SK-MEL-5 (cell line): ENCODE measurements around the gene TRMT2A. TPM values are rescaled to one million over a fixed set of nuclear protein-coding genes. Genes with fewer than 3 reads are reported as not detected.

Experiments
- DNase-seq: peaks from one replicate; pipeline ENCODE4 v3.0.0-alpha.2; 2016; ENCODE audit warnings: low read depth, low spot score
- in situ Hi-C: cut with HindIII; loops from 2 replicates; pipeline ENCODE4 v1.10.0; 2016; ENCODE audit warnings: low sequenced_read_pairs, high pct_unique_total_duplicates, low pct_unique_long_range_greater_than_20kb
- total RNA-seq: library from RNA; depleted of rRNA; stranded (reverse); fragments of >200 nt; shearing (Covaris generic); gene quantifications from 2 replicates; pipeline ENCODE4 v1.2.3, GENCODE V29; 2014

Gene TRMT2A
- total RNA-seq, 1 experiment from 2014 or later: 67.3 TPM

DNA sequence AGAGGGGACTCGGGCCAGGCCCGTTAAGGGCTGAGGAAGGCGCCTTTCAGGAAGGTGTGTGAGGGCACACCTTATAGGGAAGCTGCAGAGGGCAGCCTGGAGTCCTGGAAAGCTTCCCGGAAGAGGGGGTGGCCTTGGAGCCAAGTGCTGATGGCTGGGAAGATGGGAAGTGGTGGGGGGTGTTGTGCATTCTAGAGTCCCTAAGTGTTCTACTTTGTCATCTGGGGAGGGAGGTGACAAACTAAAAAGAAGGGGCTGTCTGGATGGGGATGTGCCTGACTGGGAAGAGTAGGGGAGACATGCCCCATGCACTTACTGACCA is 21.4 kb upstream of the TRMT2A start:
- in situ Hi-C loops: no loop called here
- DNase-seq: no peak

GRCh38 chr22:20137671-20138416 is 20.8 kb upstream of the TRMT2A start:
- DNase-seq: no peak
- in situ Hi-C loops: no loop called here

DNA sequence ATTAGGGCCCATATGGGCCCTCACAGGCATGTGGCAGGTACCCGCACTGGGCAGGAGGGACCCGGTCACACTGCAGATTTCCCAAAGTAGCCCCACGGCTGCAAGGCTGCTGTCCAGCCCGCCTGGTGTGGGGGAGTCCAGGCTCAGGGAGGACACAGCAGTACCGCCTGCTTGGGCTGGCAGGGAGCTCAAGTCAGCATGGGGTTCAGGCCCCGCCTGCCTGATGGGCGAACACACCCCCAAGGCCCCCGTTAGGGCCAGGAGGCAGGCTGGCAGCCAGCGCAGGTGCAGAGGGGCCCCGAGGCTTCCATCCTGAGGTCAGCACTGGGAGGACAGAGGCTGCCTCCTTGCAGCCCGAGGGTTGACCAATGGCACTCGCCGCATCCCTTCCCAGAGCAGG is 20.1 kb upstream of the TRMT2A start:
- DNase-seq: no peak
- in situ Hi-C loops: no loop called here

- in situ Hi-C loops: no loop called here
- DNase-seq: no peak
Measured at GRCh38 chr22:20136603-20136873, 19.5 kb upstream of the TRMT2A start.

GRCh38 chr22:20135806-20136602 is 19.0 kb upstream of the TRMT2A start:
- in situ Hi-C loops: no loop called here
- no peak for DNase-seq

DNA sequence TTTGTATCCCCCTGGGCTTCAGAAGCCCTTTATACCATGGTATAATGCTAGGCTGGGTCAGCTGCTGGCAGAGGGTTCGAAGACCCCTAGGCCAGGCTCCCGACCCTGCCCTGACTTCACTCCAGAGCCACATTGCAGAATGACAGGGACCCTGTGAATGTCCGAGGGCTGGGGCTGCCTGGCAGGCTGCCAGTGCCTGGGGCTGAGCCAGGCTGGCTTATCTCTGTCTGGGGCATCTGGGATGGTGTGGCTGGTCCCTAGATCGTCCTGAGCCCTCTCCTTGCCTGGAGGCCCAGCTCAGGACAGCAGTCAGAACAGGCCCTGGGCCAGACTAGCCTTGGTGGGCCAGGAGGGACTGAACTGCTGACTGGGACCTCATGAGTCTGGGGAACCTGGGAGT is 18.2 kb upstream of the TRMT2A start:
- no peak for DNase-seq
- in situ Hi-C loops: no loop called here

DNA sequence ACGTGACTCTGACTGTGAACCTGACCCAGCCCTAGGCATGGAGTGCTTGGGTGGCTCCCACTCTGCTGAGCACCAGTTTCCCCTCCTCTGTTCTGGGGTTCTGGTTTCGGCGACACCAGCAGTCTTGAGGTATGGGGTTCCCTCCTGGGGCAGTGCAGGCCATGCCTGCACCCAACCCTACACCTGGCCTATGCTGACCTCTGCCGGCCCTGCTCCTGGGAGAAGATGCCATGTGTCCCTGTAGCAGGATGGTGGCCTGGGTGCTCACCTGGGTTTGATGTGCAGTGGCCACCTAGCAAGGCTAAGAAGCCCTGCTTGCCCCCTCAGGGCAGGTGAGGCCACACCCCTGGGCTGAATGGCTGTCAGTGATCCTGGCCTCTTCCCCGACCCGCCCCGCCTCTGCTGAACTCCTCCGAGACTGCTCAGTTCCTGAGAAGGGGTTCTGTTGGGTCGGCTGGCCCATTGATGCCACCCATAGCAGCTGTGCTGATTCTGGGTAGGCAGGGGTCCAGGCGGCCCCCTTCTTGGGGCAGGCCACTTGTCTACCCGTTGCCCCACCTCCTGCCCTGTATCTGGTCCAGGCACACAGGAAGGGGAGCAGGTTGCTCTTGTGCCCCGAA is 17.0 kb upstream of the TRMT2A start:
- in situ Hi-C loops: no loop called here
- no peak for DNase-seq

DNA sequence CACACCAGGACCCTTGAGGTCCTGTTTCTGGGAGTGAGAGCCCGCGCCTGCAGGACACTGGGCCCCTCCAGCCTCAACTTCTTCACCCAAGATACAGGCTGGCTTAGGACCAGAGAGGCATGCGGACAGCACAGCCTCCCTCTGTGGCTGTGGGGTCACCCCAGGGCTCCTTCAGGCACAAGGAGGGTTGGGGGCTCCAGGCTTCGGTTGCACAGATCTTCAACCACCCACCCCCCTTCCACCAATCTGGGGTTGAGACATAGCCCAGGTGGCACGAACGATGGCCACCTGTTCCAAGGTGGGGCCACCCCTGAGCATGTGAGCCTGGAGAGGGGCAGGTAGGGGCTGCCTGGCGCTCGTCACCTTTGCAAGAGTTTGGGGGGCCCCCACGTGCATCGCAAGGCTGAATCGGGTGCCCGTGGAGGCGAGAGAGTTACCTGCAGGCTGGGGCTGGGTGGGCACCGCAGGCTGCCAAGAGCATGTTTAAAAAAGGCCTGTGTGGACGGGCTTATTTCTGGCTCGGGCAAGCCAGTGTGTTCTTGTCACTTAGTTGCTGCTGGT is 15.7 kb upstream of the TRMT2A start:
- DNase-seq: no peak
- in situ Hi-C loops: no loop called here

GRCh38 chr22:20131859-20132685 is 15.0 kb upstream of the TRMT2A start:
- no peak for DNase-seq
- in situ Hi-C loops: no loop called here

DNA sequence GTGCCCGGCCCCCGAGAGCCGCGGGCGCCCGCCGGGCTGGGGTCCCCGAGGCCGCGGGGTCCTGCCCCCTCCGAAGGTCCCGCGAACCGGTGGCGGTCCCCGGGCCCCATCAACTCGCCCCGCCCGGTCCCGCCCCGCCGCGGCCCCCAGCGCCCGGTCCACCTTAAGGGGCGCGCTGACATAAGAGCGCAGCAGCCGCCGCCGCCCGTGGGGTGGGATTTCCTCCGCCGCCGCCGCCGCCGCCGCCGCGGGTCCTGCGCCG is 14.5 kb upstream of the TRMT2A start, which contains the start of gene ZDHHC8:
ZDHHC8 (plus strand) TSS at position 208 of the 262 bp plus-strand sequence. CDS start 144 bp downstream, outside the sequence.
- in situ Hi-C loops: no loop called here

DNA sequence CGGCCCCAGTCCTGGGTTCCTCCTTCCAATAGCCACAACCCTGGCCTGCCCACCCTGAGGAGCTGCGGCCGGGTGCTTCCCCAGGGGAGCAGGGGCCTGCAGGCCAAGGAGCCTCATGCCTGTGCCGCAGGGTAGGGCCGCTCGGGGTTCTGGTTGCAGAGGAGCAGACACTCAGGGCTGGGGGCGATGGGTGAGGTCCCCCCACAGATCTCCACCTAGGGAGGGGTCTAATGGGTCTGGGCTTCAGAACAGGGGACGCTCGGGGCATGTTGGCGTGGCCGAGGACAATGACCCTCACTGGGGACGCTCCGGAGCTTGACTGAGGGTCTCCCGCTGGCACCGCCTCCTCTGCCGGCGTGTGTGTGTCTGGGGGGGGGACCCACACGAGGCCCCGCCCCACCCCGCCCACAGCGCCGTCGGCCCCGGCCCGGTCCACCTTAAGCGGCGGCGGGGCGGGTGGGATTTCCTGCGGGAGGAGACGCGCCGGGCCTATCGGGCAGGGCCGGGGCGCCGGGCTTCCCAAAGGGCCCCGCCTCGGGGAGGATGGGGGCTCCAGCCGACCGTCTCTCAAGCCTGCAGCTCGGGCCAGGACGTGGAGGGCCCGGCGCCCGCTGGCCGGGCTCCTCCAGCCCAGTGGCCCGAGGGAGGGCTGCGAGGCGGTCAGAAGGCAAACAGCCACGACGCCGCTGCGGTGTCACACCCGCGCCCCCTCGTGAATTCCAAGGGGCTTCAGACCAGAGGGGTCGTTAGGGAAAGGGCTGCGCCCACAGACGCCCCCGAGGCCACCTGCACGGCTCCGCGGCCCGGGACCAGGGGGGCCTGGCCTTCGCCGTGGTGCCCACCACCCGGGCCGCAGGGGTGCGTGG is 13.9 kb upstream of the TRMT2A start:
- in situ Hi-C loops: no loop called here
- DNase-seq: peak; percentile 83

More for the DNA sequence above, 14.5 kb upstream of the TRMT2A start, which contains the start of gene ZDHHC8:
- peak; percentile 34 for DNase-seq

DNA sequence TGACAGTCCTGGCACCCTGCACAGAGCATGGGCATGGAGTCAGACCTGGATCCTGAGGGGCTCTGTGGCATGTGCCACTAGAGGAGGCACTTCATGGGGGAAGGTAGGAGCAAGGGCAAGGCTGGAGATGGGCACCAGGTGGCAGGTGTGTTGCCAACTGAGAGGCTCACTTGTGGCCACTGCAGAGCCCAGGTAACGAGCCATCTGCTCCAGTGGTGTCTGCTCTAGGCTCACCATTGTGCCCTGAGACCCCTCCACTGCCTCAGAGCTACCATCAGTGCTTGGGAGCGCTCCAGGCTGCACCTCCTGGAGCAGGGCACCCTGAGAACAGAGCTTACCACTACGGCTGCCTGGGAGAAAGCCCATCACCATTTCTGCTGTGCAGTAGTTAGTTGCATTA is 13.3 kb upstream of the TRMT2A start:
- DNase-seq: no peak
- in situ Hi-C loops: no loop called here

- DNase-seq: no peak
- in situ Hi-C loops: no loop called here
Measured at GRCh38 chr22:20129747-20130014, 12.7 kb upstream of the TRMT2A start.

DNA sequence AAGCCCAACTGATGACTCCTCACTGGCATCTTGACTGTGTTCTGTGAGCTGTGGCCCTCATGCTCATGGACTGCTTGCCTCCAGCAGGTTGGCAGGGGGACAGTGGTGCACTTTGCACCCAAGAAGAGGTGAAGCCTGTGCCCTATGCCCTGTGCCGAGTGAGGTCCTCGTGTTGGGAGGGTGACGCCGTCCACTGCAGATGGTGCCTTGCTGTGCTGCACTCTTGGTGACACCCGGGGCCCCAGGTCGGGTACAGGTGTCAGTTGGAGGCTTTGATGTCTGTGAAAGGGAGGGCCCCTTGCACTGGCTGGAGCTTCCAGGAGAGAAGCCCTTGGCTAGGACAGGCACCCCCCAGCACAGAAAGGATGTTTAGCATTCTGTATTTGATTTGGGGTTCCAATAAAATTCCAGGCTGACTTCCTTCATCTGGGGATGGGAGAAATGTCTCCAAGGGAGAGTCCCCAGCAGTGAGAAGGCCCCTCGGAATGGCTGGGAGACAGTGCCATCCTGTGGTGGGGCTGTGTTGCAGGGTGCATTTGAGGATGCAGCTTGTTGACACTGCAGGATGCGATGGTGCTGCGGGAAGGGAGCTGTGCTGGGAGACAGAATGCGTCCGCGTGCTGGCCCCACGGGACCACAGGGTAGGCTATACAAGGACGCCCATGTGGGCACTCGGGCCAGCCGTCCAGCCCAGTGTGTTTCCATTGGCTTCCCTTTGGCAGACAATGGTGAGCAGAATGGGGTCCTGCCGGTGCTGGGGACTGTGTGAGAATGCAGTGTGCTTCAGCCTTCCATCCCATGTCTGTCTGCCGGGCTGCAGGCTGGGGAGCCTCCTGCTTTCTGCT is 12.1 kb upstream of the TRMT2A start:
- peak; percentile 77 for DNase-seq
- in situ Hi-C loops: no loop called here

GRCh38 chr22:20128619-20128901 is 11.5 kb upstream of the TRMT2A start:
- no peak for DNase-seq

GRCh38 chr22:20127869-20128618 is 11.0 kb upstream of the TRMT2A start:
- no peak for DNase-seq
- in situ Hi-C loops: no loop called here

More at GRCh38 chr22:20128619-20128901, 11.5 kb upstream of the TRMT2A start:
- in situ Hi-C loops: no loop called here
